HG03442 (cell line): ENCODE data around the gene MAP4K1.
A peak's percentile ranks its signal among the peaks of the same experiment; 100 is the strongest.

Source experiments
- ATAC-seq: cut with Tn5 transposase; IDR thresholded peaks from one replicate; pipeline ENCODE4 v1.9.1; 2021; ENCODE audit warnings: mild to moderate bottlenecking, moderate library complexity; ENCODE audit not compliant: unreplicated experiment

MAP4K1 gene

DNA sequence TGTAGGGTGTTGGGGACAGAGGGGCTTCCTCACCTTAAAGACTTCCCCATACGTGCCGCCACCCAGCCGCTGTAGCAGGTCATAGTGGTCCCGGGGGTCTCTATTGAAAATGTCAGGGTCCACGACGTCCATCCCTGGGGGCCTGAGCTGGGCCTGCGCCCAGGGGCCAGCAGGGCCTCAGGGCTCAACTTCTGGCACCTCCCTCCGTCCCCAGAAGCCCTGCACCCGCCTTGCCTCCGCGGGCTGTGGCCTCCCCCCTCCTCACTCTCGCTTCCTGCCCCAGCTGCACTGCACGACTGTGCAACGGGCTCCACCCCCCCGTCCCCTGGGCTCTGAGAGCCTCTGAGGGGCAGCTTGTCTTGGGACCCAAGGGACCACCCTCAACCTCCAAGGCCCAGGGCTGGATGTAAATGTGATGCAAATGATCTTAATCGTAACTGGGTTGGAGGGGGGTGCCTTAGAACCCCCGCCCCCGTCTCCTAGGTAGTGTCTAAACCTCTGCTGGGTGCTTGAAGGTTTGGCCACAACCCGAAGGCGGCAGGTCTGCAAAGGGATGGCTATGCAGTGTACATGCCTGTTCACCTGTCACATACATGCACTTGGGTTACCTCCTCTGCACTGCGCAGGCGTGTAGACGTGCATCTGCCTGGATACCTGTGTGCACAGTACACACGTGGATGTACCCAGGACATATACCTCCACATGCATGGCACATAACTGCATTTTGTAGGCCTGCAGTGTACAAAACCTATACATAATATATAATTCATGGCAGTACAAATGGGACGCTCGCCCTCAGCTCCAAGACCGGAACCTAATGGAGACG, at the start of gene MAP4K1:
Gene MAP4K1 (minus strand): TSS at position 190 of the 826 bp plus-strand sequence. CDS start 58 bp downstream, at position 132.
- ATAC-seq = peak; percentile 40

- peak; percentile 67 for ATAC-seq
Observed at GRCh38 chr19:38666663-38667511, 49.1 kb upstream of the MAP4K1 start.

GRCh38 chr19:38665950-38666662, 48.4 kb upstream of the MAP4K1 start:
- ATAC-seq = no peak

- ATAC-seq = no peak
Observed at GRCh38 chr19:38665219-38665931, 47.6 kb upstream of the MAP4K1 start.

DNA sequence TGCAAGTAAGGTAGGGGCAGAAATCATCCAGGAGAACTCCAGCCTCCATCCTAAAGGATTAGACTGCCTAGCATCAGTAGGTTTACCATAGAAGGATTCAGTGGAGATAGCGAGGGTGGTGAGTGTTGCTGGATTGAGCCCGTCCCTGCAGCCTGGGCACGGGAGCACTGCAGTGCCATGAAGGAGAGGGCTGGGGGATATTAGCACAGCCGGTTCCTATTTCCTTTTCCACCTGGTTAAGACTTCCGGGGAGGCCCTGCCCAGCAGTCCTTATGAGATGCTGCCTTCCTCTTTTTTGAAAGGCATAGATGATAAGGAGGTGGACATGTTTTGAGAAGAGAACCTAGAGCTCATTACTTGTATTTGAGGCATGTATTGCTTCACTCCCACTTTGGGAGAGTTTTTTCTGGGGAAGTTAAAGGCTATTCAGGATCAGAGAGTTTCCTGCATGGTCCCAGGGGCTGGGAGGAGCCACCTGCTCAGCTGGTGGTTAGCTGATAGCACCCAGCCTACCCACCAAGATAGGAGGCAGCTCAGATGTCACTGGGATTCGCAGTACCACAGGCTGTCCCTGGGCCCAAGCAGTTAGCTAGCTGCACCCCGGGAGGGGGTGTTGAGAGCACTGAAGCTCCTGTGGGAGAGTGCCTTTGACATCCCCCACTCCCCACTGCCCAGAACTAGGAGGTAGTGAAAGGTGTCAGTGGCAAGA, 46.9 kb upstream of the MAP4K1 start:
- ATAC-seq = no peak

- no peak for ATAC-seq
Observed at GRCh38 chr19:38663957-38664502, 46.3 kb upstream of the MAP4K1 start.

- ATAC-seq = no peak
Observed at GRCh38 chr19:38663156-38663651, 45.5 kb upstream of the MAP4K1 start.

- ATAC-seq = no peak
Observed at GRCh38 chr19:38662537-38663155, 44.9 kb upstream of the MAP4K1 start.

GRCh38 chr19:38661996-38662395, 44.2 kb upstream of the MAP4K1 start:
- no peak for ATAC-seq

GRCh38 chr19:38661136-38661535, 43.4 kb upstream of the MAP4K1 start:
- no peak for ATAC-seq

GRCh38 chr19:38660724-38661123, 43.0 kb upstream of the MAP4K1 start:
- no peak for ATAC-seq

- ATAC-seq = no peak
Observed at GRCh38 chr19:38658462-38659306, 40.9 kb upstream of the MAP4K1 start.

DNA sequence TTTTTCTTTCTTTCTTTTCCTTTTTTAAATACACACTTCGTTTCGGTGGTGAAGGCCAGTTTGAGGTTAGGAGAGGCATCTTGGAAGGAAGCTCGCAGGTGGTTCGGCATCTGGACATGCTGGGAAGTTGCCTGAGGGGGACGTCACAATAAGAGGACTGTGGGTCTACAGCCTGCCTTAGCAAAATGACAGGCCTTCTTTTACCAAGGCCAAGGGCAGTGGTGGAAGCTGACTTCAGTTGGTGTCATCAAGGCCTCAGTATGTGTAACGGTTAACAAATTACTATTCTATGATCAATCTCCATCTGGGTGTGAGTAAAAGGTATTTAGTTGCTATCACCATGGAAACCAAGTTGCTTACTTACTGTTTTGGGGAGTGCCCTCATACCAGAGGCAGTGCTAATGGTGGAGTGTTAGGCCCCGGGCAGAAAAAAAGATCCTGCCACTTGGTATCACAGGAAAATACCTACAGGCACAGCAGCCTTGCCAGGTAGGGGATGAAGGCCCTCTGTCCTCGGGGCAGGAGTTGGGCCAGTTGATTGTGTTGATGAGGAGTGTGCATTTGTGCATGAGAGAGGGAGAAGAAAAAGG, 40.0 kb upstream of the MAP4K1 start:
- no peak for ATAC-seq

DNA sequence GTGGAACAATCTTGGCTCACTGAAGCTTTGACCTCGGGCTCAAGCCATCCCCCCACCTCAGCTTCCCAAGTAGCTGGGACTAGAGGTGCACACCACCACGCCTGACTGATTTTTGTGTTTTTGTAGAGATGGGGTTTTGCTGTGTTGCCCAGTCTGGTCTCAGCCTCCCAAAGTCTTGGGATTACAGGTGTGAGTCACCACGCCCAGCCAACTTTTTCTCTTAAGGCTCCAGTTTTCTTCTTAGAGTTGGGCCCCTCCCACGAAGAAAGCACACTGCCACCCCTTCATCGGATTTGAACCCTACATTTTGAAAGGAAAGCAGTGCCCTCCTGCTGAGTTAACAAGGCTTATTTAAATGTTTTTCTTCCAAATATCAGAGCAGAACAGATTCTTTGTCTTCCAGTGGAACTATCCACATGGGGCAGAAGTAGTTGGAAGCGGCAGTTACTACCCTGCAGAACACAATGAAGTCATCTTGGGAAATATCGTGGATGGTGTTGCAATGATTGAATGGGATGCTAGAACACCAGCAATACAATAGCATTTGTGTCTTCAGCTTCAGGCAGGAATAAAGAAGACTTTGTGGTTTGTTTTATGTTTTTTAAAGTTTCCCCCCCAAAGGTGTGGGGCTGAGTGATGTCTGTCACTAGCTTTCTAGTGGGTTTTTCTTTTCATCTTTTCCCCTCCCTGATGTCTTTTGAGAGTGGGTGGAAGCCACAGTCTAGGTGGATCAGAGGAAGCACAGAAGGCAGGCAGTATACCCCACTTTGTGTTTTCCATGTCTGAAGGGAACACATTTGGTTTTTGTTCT, 38.6 kb upstream of the MAP4K1 start:
- ATAC-seq = no peak

DNA sequence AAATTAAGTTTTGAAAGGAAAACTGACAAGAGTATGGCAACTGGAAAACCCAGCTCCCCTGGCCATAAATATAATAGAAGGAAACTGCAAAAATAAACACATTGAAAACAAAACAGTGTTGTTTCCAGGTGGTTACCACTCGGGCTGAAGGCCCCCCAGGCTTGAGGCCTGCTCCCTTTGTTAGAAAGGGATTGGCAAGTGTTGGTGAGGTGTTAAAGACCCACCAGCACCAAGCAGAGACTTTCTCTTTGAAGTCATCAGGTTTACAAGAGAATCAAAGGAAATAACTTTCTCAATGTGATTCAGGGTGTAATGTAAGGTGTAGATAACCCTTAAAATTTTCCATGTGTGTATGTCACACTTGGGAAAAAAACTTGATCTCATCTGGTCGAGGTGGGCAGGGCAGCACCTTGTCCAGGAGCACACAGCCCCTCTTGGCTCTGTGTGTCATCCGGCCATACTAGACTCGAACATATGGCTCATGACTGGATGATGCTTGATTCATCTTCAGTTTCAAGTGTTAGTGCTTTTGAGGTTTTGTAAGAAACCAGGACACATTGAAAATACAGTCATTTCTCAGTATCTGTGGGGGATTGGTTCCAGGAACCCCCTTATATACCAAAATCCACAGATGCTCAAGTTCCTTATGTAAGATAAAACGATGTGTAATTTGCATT, 37.5 kb upstream of the MAP4K1 start:
- ATAC-seq = no peak

GRCh38 chr19:38654628-38655055, 36.9 kb upstream of the MAP4K1 start:
- ATAC-seq = no peak
